GM12801 (cell line): Measurements from ENCODE around the gene OR10V1.

Experiments
- CTCF ChIP-seq: IDR thresholded peaks from one replicate; pipeline ENCODE4 v1.5.1; 2011; ENCODE audit warnings: control low read depth; ENCODE audit not compliant: insufficient read length; ENCODE audit errors: extremely low read depth

OR10V1 gene

GRCh38 chr11:59728913-59729312 is 15.3 kb upstream of the OR10V1 start:
- TF ChIP-seq CTCF: no peak

- TF ChIP-seq CTCF: no peak
Observed at GRCh38 chr11:59728154-59728553, 14.5 kb upstream of the OR10V1 start.

- no peak for TF ChIP-seq CTCF
Observed at GRCh38 chr11:59727426-59727825, 13.8 kb upstream of the OR10V1 start.

GRCh38 chr11:59724066-59724465 is 10.4 kb upstream of the OR10V1 start:
- TF ChIP-seq CTCF: no peak

- no peak for TF ChIP-seq CTCF
Observed at GRCh38 chr11:59719556-59719955, 5.9 kb upstream of the OR10V1 start.

GRCh38 chr11:59716051-59716450 is 2.4 kb upstream of the OR10V1 start:
- no peak for TF ChIP-seq CTCF

- no peak for TF ChIP-seq CTCF
Observed at GRCh38 chr11:59710136-59710847, 3.4 kb downstream of the OR10V1 start.

GRCh38 chr11:59708537-59708936 is 5.1 kb downstream of the OR10V1 start:
- TF ChIP-seq CTCF: no peak
